ENCODE results near the gene ARL17B. TPM values are rescaled to one million over a fixed set of nuclear protein-coding genes. Genes with fewer than 3 reads are reported as not detected.
A peak's percentile ranks its signal among the peaks of the same experiment; 100 is the strongest.
"Not testable (repeated sequence)": the region's sequence is repeated elsewhere in the genome, so short reads cannot be mapped to it uniquely, and the experiment has no call there.

ARL17B gene
- total RNA-seq, 2 donors from 2014 or later, result 15.4 to 25.0 TPM

DNA sequence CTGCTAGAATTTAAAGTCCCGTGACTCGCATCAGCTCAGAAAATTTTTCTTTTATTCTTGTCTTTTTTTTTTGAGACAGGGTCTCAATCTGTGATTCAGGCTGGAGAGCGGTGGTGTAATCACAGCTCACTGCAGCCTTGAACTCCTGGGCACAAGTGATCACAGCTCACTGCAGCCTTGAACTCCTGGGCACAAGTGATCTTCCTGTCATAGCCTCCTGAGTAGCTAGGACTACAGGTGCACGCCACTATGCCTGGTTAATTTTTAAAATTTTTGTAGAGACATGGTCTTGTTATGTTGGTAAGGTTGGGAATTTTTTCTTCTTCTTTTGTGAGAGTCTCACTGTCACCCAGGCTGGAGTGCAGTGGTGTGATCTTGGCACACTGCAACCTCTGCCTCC is 80.2 kb downstream of the ARL17B start:
- H3K27me3 Mint-ChIP-seq (ENCODE audit: low read depth); DNase-seq; H3K4me3 Mint-ChIP-seq; ATAC-seq (replicated peaks in 1 of 2); H3K36me3 Mint-ChIP-seq (ENCODE audit: insufficient read depth in 2 of 2); H3K27ac Mint-ChIP-seq; H3K9me3 Mint-ChIP-seq: not testable (repeated sequence)
- peaks cover 34% of the 10 kb centered on the region for H3K4me1 Mint-ChIP-seq (ENCODE audit: low read depth)

DNA sequence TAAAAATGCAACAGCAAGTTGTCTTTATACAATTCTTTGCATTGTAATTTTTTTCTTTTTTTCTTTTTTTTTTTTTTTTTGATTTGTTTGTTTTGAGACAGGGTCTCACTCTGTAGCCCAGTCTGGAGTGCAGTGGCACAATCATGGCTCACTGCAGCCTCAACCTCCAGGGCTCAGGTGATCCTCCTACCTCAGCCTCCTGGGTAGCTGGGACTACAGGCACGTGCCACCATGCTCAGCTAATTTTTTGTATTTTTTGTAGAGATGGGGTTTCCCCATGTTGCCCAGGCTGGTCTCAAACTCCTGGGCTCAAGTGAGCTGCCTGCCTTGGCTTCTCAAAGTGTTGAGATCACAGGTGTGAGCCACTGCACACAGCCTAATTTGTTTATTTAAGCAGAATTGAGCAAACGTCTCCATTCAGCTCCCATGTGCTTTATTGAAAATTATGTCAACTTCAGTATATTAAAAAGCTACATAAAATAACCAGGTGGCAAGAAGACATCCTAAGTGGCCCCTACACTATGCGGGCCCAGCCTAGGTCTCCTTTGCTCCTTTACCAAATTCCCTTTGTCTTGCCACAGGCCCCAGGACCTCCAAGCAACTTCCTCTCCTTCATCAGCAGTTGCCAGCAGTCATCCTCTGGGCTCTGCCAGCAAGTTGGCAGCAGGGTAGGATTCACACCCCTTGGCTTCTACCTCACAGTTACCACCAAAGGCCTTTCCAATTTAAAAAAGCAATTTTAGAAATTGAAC is 84.7 kb downstream of the ARL17B start:
- H3K9me3 Mint-ChIP-seq; H3K27ac Mint-ChIP-seq; DNase-seq; H3K4me3 Mint-ChIP-seq; H3K4me1 Mint-ChIP-seq (ENCODE audit: low read depth); H3K36me3 Mint-ChIP-seq (ENCODE audit: insufficient read depth in 2 of 2): not testable (repeated sequence)
- peaks cover 34% of the 10 kb centered on the region for H3K27me3 Mint-ChIP-seq (ENCODE audit: low read depth)
- peak in 1 of 2 donors; percentile 31 for ATAC-seq (replicated peaks in 1 of 2)

DNA sequence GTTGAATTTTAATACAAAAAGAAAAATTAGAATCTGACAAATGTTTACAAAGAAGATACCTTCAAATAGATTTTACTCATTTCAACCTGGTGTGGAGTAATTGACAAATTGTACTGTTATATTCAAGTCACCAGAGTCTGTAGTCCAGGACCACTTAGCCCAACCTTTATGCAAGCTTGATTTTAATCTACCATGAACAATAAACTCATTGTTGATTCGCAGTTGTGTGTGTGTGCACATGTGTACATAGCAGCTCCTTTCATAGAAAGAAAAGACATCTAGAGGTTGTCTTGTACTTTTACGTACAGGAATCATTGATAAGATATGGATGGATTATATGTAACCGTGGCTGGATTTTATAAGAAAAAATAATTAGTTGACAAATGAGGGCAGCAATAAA is 87.3 kb downstream of the ARL17B start:
- H3K4me3 Mint-ChIP-seq, result no peak overlapping the region
- no peaks in the 10 kb centered on the region for H3K36me3 Mint-ChIP-seq (ENCODE audit: insufficient read depth in 2 of 2)
- no peaks in the 10 kb centered on the region for H3K9me3 Mint-ChIP-seq
- H3K4me1 Mint-ChIP-seq (ENCODE audit: low read depth), result peaks cover 6% of the 10 kb centered on the region
- peaks cover 44% of the 10 kb centered on the region for H3K27me3 Mint-ChIP-seq (ENCODE audit: low read depth)
- DNase-seq (no peak), ATAC-seq (replicated peaks in 1 of 2) (no peak)
- no peak overlapping the region for H3K27ac Mint-ChIP-seq

DNA sequence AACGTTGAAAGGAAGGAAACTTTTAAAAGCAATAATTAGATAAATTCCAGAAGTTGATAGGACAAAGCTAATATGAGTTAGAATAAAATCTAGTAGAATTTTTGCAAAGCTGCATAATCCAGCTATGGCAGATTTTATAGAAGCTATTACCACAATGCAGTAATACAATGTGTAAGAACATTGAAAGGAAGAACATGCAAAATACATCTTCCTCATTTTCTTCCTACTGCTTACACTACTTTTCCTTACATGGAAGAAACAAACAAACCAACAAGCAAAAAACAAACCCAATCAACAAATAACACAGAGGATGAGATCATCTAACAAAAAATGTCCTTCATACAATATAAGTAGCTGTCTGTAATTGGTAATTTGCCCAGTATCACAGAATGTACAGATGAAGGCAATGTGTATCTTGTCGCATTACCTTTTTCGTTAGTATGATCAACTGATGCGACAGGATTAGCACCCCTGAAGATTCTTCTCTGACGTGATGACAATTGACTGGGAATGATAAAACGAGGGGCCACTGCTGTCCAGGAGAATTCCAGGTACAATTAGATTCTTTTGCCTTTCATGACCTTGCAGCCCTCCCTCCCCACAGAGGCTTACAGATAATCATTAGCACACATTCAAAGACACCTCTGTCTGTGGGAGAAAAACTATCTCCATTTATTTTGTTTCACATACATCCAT is 87.9 kb downstream of the ARL17B start:
- Mint-ChIP-seq H3K27ac (no peak overlapping the region), H3K27me3 (ENCODE audit: low read depth) (peaks cover 48% of the 10 kb centered on the region)

GRCh38 chr17:46270032-46270431 is 91.5 kb downstream of the ARL17B start:
- H3K36me3 Mint-ChIP-seq (ENCODE audit: insufficient read depth in 2 of 2), result no peaks in the 10 kb centered on the region
- no peak overlapping the region for H3K27ac Mint-ChIP-seq
- peaks cover 69% of the 10 kb centered on the region for H3K27me3 Mint-ChIP-seq (ENCODE audit: low read depth)
- H3K4me3 Mint-ChIP-seq, result no peak overlapping the region
- DNase-seq (no peak), ATAC-seq (replicated peaks in 1 of 2) (no peak)
- H3K9me3 Mint-ChIP-seq, result no peaks in the 10 kb centered on the region
- H3K4me1 Mint-ChIP-seq (ENCODE audit: low read depth), result peaks cover 28% of the 10 kb centered on the region

More for the DNA sequence above, 87.9 kb downstream of the ARL17B start:
- no peak for ATAC-seq (replicated peaks in 1 of 2)
- H3K4me3 Mint-ChIP-seq, result no peak overlapping the region
- H3K4me1 Mint-ChIP-seq (ENCODE audit: low read depth), result peaks cover 6% of the 10 kb centered on the region
- no peaks in the 10 kb centered on the region for H3K36me3 Mint-ChIP-seq (ENCODE audit: insufficient read depth in 2 of 2)
- DNase-seq, result no peak
- H3K9me3 Mint-ChIP-seq, result no peaks in the 10 kb centered on the region

DNA sequence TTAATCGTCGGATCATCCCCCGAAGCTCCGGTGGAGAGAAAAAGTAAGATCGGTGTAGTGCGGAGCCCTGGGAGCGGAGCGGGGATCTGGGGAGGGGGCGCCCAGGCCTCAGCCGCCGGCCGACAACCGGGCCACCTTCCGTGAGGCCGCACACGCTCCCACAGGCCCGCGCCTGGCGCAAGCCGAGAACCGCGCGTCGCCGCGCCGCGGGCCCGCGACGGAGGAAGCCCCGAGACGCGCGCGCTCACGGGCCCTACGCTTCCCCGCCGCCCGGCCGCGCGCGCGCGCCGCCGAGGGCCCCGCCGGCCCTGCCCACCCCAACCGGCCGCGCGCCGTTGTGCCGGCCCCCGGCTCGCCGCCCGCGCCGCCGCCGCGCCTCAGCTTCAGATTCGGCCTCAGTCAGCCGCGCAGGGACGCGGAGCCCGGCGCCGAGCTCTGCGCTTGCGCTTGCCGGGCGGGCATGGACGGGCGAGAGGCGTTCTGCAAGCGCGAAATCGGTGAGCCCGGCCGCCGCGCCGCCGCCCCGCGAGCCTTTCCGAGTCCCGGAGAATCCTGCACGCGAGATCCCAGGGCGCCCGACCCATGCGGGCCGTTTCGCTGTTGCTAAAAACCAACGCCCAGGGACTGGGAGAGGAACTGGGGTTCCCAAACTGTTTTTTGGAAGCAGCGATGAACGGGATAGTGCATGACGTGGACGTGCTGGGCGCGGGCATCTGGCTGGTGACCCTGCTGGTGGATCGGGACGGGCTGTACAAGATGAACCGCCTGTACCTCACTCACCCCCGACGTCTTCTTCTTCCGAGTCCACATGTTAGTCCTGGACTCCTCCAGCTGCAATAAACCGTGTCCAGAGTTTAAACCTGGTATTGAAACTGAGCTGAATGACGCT is 94.7 kb downstream of the ARL17B start:
- Mint-ChIP-seq H3K4me3 (peak overlapping the region; percentile 92 to 93), H3K27ac (peak overlapping the region; percentile 73), H3K4me1 (ENCODE audit: low read depth) (peaks cover 41% of the 10 kb centered on the region), H3K27me3 (ENCODE audit: low read depth) (peaks cover 63% of the 10 kb centered on the region), H3K36me3 (ENCODE audit: insufficient read depth in 2 of 2) (no peaks in the 10 kb centered on the region), H3K9me3 (no peaks in the 10 kb centered on the region)
- peak; percentile 81 to 91 for DNase-seq
- peak; percentile 90 to 95 for ATAC-seq (replicated peaks in 1 of 2)

DNA sequence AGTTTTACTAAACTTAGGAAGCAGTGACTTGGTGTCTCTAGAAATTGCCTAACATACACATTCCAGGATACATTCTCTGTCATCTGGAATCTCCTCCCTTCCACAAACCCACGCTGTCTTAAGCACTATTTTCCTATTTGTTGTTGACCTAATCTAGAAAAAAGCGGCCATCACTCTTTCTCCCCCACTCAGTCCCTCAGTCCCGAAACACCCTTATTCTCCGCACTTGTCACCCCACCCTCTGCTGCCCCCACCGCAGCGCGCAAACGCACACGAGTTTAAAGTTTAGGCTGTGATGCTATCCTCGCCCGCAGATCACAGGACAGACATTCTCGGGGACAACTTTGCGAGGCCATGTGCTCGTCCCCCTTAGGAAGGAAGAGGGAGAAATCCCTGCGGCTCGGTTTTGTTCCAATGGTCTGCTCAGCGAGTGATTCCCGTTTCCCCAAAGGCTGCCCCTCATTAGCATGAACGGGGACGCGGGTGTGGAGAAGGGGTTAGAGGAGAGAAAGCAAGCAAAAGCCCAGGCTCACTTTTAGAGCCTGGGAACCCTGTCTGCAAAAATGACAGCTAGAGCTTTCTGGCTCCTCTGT is 95.4 kb downstream of the ARL17B start:
- not testable (repeated sequence) for H3K9me3 Mint-ChIP-seq; H3K36me3 Mint-ChIP-seq (ENCODE audit: insufficient read depth in 2 of 2); ATAC-seq (replicated peaks in 1 of 2)
- H3K27me3 Mint-ChIP-seq (ENCODE audit: low read depth), result peaks cover 70% of the 10 kb centered on the region
- H3K27ac Mint-ChIP-seq, result peak overlapping the region; percentile 73
- H3K4me3 Mint-ChIP-seq, result peak overlapping the region; percentile 92 to 93
- peaks cover 41% of the 10 kb centered on the region for H3K4me1 Mint-ChIP-seq (ENCODE audit: low read depth)
- peak in 1 of 2 donors; percentile 42 for DNase-seq

DNA sequence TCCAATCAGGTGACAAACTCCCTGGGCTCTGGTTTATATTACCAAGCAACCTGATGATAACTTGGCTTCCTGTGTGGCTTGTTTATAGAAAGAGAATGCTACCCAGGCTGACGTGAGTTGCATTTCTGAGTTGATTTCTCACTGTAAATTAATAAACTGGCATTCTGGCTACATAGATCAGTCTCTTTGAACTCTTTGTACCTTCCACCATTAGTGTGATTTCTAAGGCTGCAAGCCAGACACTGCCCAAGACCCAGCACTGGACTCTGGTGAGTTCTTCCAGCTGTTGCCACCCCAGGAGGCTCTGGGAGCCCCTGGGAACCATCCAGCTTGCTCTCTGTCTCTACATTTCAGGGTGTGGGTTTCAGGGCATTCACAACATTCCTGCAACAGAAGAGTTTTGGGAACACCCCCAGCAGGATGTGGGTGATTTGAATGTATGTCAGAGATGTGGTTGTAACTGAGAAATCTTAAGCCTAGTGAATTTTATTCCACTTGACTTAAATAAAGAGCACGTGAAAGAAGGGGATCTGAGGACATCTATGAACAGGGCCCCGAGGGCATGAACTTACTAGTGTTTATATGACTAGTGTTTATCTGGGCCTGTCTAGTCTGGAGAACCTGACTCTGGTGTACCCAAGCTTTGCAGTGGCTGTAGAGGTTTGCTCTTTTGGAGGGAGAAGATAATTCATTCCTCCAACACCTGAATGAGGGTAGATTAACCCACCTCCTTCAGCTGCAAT is 96.9 kb downstream of the ARL17B start:
- DNase-seq (no peak), ATAC-seq (replicated peaks in 1 of 2) (peak in 1 of 2 donors; percentile 18)
- Mint-ChIP-seq H3K27ac (peak overlapping the region; percentile 72), H3K4me1 (ENCODE audit: low read depth) (peaks cover 47% of the 10 kb centered on the region), H3K27me3 (ENCODE audit: low read depth) (peaks cover 73% of the 10 kb centered on the region), H3K36me3 (ENCODE audit: insufficient read depth in 2 of 2) (peaks cover 0 to 6% of the 10 kb centered on the region in 2 donors), H3K9me3 (no peaks in the 10 kb centered on the region), H3K4me3 (peak overlapping the region; percentile 52 to 92)

GRCh38 chr17:46262271-46262670 is 99.3 kb downstream of the ARL17B start:
- Mint-ChIP-seq H3K27me3 (ENCODE audit: low read depth) (peaks cover 52% of the 10 kb centered on the region), H3K36me3 (ENCODE audit: insufficient read depth in 2 of 2) (peaks cover 0 to 6% of the 10 kb centered on the region in 2 donors), H3K9me3 (no peaks in the 10 kb centered on the region), H3K4me3 (no peak overlapping the region), H3K4me1 (ENCODE audit: low read depth) (peaks cover 36% of the 10 kb centered on the region), H3K27ac (no peak overlapping the region)
- DNase-seq (no peak), ATAC-seq (replicated peaks in 1 of 2) (no peak)

DNA sequence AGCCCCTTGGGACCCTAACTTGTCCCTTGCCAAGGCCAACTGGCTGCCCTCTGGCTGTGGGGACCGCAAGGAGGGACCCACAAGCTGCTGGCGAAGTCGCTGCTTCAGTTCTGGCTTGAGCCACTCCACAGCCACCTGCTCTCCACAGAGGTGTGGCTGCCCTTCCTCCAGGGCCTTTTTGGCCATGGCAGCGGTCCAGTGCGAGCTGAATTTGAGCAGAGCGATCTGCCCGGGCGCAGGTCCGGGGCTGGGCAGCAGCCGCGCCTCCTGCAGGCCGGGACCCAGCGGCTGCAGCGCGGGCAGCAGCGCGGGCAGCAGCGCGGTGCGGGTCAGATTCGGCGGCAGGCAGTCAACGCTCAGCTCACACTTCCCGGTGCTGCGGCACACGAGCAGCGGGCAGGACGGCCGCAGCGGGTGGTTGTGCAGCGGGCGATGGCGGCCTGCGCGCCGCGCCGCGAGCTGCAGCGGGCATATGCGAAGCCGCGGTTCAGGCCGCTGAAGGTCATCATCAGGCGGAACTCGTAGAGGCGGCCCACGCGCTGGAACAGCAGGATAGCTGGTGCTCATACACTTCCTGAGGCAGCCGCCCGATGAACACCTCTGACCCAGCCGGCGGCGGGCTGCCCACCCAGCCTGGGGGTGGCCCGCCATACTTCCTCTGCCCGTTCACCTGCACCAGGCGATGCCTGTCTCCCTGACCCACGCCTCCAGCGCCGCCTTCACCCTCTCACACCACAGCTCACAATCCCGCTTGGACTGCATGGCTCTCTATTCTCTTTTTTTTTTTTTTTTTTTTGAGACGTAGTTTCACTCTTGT is 101.5 kb downstream of the ARL17B start:
- H3K27ac Mint-ChIP-seq; H3K9me3 Mint-ChIP-seq; H3K36me3 Mint-ChIP-seq (ENCODE audit: insufficient read depth in 2 of 2): not testable (repeated sequence)
- H3K4me3 Mint-ChIP-seq, result peak overlapping the region; percentile 71 to 85
- DNase-seq (peak in 1 of 2 donors; percentile 44), ATAC-seq (replicated peaks in 1 of 2) (peak; percentile 71 to 78)
- peaks cover 20% of the 10 kb centered on the region for H3K4me1 Mint-ChIP-seq (ENCODE audit: low read depth)
- peaks cover 35% of the 10 kb centered on the region for H3K27me3 Mint-ChIP-seq (ENCODE audit: low read depth)

DNA sequence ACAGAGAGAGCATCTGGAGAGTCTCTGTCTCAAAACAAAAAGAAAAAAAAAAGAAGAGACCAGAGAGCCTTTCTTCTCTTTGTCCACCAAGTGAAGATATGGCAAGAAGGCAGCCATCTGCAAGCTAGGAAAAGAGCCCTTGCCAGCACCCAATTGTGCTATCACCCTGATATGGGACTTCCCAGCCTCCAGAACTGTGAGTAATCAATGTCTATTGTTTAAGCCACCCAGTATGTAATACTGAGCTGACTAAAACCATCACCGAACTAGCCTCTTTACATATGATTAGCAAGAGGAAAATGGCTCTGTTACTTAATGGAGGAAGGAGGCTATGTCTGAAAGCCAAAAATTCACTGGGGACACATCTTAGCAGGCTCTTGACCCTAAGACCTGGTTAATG is 105.2 kb downstream of the ARL17B start:
- peaks cover 11% of the 10 kb centered on the region for H3K27me3 Mint-ChIP-seq (ENCODE audit: low read depth)
- not testable (repeated sequence) for H3K36me3 Mint-ChIP-seq (ENCODE audit: insufficient read depth in 2 of 2); H3K9me3 Mint-ChIP-seq; DNase-seq; H3K27ac Mint-ChIP-seq; H3K4me1 Mint-ChIP-seq (ENCODE audit: low read depth); H3K4me3 Mint-ChIP-seq
- peak; percentile 15 to 52 for ATAC-seq (replicated peaks in 1 of 2)
